ENCODE data around the gene PSMA3. TPM values are rescaled to one million over a fixed set of nuclear protein-coding genes. Genes with fewer than 3 reads are reported as not detected.

Gene PSMA3
- total RNA-seq, 1 donor from 2014 or later = 83.3 TPM

- Histone ChIP-seq H3K27ac (peak overlapping the region; percentile 94 to 95), H3K36me3 (peaks cover 3 to 7% of the 10 kb centered on the region in 2 donors), H3K27me3 (no peaks in the 10 kb centered on the region), H3K9me3 (no peaks in the 10 kb centered on the region), H3K4me3 (peak overlapping the region; percentile 83 to 95), H3K4me1 (peaks cover 3 to 14% of the 10 kb centered on the region in 2 donors)
- no peak for TF ChIP-seq CTCF (IDR thresholded peaks at IDR 0.05)
- no peak for DNase-seq (ENCODE audit: low spot score in 2 of 2)
- intact Hi-C loops (cut with DNase I) = loop anchor here (2.0 kb wide), 1 partner anchor 98 kb away; the partner anchor contains the start of gene ARID4A
These were observed 43.8 kb upstream of the PSMA3 start for GRCh38 chr14:58200846-58201245.

- Histone ChIP-seq H3K4me1 (no peaks in the 10 kb centered on the region), H3K9me3 (no peaks in the 10 kb centered on the region), H3K27ac (no peak overlapping the region), H3K27me3 (no peaks in the 10 kb centered on the region), H3K4me3 (no peak overlapping the region), H3K36me3 (peaks cover 37 to 90% of the 10 kb centered on the region in 2 donors)
- DNase-seq (ENCODE audit: low spot score in 2 of 2) = no peak
- TF ChIP-seq CTCF (IDR thresholded peaks at IDR 0.05) = no peak
- intact Hi-C loops (cut with DNase I) = no loop called here
These were observed 31.5 kb upstream of the PSMA3 start for GRCh38 chr14:58213176-58213575.

DNA sequence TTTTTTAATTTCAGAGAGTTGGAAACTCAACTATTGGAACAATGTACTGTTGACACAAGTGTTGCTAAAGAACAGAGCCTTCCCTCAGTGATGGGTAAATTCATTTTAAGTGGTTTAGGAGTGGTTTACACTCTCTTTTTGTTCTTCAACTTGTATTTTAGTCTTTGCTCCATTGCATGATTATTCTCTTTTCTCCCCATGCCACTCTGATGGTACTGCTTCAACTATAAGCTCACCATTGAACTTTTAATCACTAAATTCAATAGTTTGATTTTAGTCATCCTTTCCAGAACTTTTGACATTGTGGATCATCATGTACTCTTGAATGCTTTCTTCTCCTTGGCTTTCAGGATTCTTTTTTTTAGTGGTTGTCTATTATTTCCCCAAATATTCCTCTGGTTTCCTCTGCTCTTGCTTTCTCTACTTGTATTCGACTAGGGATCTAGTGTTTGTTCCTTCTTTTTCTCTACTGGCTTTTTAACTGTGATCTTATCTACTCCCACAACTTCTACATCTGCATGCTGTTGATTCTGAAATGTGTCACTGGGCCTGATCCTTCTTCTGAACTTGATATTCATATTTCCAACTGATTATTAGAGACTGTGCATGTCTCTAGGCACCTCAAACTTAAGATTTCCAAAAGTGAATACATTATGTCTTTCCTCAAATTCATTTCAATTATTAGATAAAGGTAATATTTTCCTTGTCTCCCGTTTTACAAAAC is 29.3 kb upstream of the PSMA3 start:
- no peak overlapping the region for H3K27ac ChIP-seq
- no peak for TF ChIP-seq CTCF (IDR thresholded peaks at IDR 0.05)
- no peaks in the 10 kb centered on the region for H3K27me3 ChIP-seq
- intact Hi-C loops (cut with DNase I) = no loop called here
- H3K4me1 ChIP-seq = no peaks in the 10 kb centered on the region
- no peaks in the 10 kb centered on the region for H3K9me3 ChIP-seq
- no peak overlapping the region for H3K4me3 ChIP-seq
- H3K36me3 ChIP-seq = peaks cover 26 to 75% of the 10 kb centered on the region in 2 donors
- no peak for DNase-seq (ENCODE audit: low spot score in 2 of 2)

GRCh38 chr14:58216544-58216943 is 28.1 kb upstream of the PSMA3 start:
- Histone ChIP-seq H3K9me3 (no peaks in the 10 kb centered on the region), H3K27me3 (no peaks in the 10 kb centered on the region), H3K4me1 (no peaks in the 10 kb centered on the region), H3K27ac (no peak overlapping the region), H3K36me3 (peaks cover 26 to 65% of the 10 kb centered on the region in 2 donors), H3K4me3 (no peak overlapping the region)
- no peak for DNase-seq (ENCODE audit: low spot score in 2 of 2)
- TF ChIP-seq CTCF (IDR thresholded peaks at IDR 0.05) = no peak
- intact Hi-C loops (cut with DNase I) = no loop called here

DNA sequence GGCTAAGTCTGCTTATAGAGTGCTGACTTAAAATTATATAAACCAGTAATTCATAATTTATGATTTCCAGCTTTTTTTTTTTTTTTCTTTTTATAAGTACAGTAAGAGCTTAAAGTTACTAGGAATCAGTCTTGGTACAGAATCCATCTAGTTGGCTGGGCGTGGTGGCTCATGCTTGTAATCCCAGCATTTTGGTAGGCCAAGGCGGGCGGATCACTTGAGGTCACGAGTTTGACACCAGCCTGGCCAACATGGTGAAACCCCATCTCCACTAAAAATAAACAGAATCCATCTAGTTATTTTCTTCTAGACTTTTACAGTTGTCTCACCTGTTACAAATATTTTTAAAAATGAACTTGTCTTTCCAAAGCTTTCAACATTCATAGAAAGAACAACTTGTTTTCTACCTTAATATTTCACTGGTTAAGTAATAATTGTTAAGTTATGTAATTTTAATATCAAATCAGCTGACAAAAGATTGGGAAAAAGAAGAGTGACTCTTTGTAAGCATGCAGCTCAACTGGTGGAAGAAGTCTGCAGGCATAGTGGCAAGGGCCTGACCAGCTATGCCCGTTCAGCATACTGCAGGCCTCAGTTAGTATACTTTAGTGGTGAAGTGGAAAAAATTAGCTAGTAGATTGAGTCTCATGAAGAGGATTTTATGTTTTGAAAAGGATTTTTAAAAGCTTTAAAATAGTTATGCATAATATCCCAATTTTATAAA is 17.4 kb upstream of the PSMA3 start:
- H3K36me3 ChIP-seq = peaks cover 34 to 43% of the 10 kb centered on the region in 2 donors
- no peak overlapping the region for H3K27ac ChIP-seq
- no peak for TF ChIP-seq CTCF (IDR thresholded peaks at IDR 0.05)
- H3K4me1 ChIP-seq = no peaks in the 10 kb centered on the region
- no peaks in the 10 kb centered on the region for H3K27me3 ChIP-seq
- no peaks in the 10 kb centered on the region for H3K9me3 ChIP-seq
- no peak overlapping the region for H3K4me3 ChIP-seq
- no peak for DNase-seq (ENCODE audit: low spot score in 2 of 2)
- intact Hi-C loops (cut with DNase I) = no loop called here

Measured in ascending aorta (tissue), 2 donors.